ENCODE measurements around the gene CDC42EP4.

DNA sequence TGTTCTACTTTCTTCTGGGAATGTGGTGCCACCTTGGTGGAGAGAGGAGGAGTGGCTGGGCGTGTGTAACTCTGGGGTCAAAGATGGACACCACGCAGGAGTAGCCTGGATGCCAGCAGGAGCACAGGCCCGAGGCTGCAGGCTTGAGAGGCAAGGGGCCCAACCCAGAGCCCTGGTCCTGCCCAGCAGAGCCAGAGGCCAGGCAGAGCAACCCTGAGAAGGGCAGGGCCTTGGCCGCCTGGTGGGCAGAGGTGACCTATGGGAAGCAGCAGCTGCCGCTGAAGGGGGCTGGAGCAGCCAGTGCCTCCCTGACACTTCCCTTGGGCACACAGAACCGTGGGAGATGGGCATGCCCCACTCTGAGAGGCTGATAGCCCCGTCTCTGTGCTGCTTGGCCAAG, 32.1 kb downstream of the CDC42EP4 start:
- TF ChIP-seq, protein P1, sequence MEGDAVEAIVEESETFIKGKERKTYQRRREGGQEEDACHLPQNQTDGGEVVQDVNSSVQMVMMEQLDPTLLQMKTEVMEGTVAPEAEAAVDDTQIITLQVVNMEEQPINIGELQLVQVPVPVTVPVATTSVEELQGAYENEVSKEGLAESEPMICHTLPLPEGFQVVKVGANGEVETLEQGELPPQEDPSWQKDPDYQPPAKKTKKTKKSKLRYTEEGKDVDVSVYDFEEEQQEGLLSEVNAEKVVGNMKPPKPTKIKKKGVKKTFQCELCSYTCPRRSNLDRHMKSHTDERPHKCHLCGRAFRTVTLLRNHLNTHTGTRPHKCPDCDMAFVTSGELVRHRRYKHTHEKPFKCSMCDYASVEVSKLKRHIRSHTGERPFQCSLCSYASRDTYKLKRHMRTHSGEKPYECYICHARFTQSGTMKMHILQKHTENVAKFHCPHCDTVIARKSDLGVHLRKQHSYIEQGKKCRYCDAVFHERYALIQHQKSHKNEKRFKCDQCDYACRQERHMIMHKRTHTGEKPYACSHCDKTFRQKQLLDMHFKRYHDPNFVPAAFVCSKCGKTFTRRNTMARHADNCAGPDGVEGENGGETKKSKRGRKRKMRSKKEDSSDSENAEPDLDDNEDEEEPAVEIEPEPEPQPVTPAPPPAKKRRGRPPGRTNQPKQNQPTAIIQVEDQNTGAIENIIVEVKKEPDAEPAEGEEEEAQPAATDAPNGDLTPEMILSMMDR (IDR thresholded peaks at IDR 0.05; ENCODE audit: poor library complexity, severe bottlenecking) = no peak
- TF ChIP-seq, protein P2, sequence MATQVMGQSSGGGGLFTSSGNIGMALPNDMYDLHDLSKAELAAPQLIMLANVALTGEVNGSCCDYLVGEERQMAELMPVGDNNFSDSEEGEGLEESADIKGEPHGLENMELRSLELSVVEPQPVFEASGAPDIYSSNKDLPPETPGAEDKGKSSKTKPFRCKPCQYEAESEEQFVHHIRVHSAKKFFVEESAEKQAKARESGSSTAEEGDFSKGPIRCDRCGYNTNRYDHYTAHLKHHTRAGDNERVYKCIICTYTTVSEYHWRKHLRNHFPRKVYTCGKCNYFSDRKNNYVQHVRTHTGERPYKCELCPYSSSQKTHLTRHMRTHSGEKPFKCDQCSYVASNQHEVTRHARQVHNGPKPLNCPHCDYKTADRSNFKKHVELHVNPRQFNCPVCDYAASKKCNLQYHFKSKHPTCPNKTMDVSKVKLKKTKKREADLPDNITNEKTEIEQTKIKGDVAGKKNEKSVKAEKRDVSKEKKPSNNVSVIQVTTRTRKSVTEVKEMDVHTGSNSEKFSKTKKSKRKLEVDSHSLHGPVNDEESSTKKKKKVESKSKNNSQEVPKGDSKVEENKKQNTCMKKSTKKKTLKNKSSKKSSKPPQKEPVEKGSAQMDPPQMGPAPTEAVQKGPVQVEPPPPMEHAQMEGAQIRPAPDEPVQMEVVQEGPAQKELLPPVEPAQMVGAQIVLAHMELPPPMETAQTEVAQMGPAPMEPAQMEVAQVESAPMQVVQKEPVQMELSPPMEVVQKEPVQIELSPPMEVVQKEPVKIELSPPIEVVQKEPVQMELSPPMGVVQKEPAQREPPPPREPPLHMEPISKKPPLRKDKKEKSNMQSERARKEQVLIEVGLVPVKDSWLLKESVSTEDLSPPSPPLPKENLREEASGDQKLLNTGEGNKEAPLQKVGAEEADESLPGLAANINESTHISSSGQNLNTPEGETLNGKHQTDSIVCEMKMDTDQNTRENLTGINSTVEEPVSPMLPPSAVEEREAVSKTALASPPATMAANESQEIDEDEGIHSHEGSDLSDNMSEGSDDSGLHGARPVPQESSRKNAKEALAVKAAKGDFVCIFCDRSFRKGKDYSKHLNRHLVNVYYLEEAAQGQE (IDR thresholded peaks at IDR 0.05; ENCODE audit: borderline replicate concordance) = no peak
- TF ChIP-seq RAD21 (conservative IDR thresholded peaks at IDR 0.05) (no peak), POLR2AphosphoS5 (IDR thresholded peaks at IDR 0.05) (no peak), SMC3 (conservative IDR thresholded peaks at IDR 0.05; ENCODE audit: poor library complexity) (no peak), EP300 (conservative IDR thresholded peaks at IDR 0.05; ENCODE audit: poor library complexity, severe bottlenecking) (no peak)

Measured in neural cell (in vitro differentiated cells).